Activated CD8-positive, alpha-beta T cell treated with anti-CD3 and anti-CD28 coated beads, Interleukin-2, amount 10 ng/mL, durations not matched to agents 7 days and 5 days (primary cell): ENCODE results near the gene FBXL7. TPM values are rescaled to one million over a fixed set of nuclear protein-coding genes. Genes with fewer than 3 reads are reported as not detected.

Experiments
- ATAC-seq: fragments of 150-1000 bp; cut with Tn5 transposase; one replicate; pipeline ENCODE4 v1.10.0; 2021; ENCODE audit warnings: moderate library complexity
- CTCF ChIA-PET: fragments of 350-600 bp; sonication (Branson Sonifier 250); formaldehyde crosslinking; loops from one replicate; lab custom pipeline; 2021; ENCODE audit warnings: antibody characterized with exemption; lab: Charles Lee
- POLR2A ChIA-PET: fragments of 350-600 bp; sonication (Branson Sonifier 250); formaldehyde crosslinking; loops from one replicate; lab custom pipeline; 2021; ENCODE audit warnings: antibody characterized with exemption; lab: Charles Lee
- DNase-seq: peaks from one replicate; pipeline ENCODE4 v3.0.0-alpha.2; 2020
- H3K27ac Mint-ChIP-seq: one replicate; pipeline ENCODE4 v1.8.0; 2021; ENCODE audit warnings: mild to moderate bottlenecking, mixed read lengths
- H3K27me3 Mint-ChIP-seq: one replicate; pipeline ENCODE4 v1.8.0; 2021; ENCODE audit warnings: low read depth, mixed read lengths
- H3K36me3 Mint-ChIP-seq: one replicate; pipeline ENCODE4 v1.8.0; 2021; ENCODE audit warnings: low read depth, mixed read lengths
- H3K4me1 Mint-ChIP-seq: one replicate; pipeline ENCODE4 v1.8.0; 2021; ENCODE audit warnings: low read depth, mixed read lengths
- H3K4me3 Mint-ChIP-seq: one replicate; pipeline ENCODE4 v1.8.0; 2021; ENCODE audit warnings: mild to moderate bottlenecking, mixed read lengths
- H3K9me3 Mint-ChIP-seq: one replicate; pipeline ENCODE4 v1.8.0; 2022; ENCODE audit warnings: mixed read lengths; ENCODE audit not compliant: insufficient read depth
- total RNA-seq, 2 experiments: library from RNA; stranded (reverse); gene quantifications; one replicate each; pipeline ENCODE4 v1.2.3, GENCODE V29; 2021

The FBXL7 gene
- total RNA-seq, 2 experiments from 2014 or later = not detected

- no peaks in the 10 kb centered on the region for H3K27me3 Mint-ChIP-seq
- ChIA-PET CTCF (no interaction called here), POLR2A (no interaction called here)
- no peak overlapping the region for H3K27ac Mint-ChIP-seq
- H3K4me1 Mint-ChIP-seq = no peaks in the 10 kb centered on the region
- H3K36me3 Mint-ChIP-seq = no peaks in the 10 kb centered on the region
- ATAC-seq = no peak
- DNase-seq = no peak
- no peaks in the 10 kb centered on the region for H3K9me3 Mint-ChIP-seq
- no peak overlapping the region for H3K4me3 Mint-ChIP-seq
These were observed 26.4 kb downstream of the FBXL7 start for GRCh38 chr5:15526413-15526812.

GRCh38 chr5:15528476-15528875 lies 28.5 kb downstream of the FBXL7 start:
- Mint-ChIP-seq H3K4me1 (no peaks in the 10 kb centered on the region), H3K27ac (no peak overlapping the region), H3K36me3 (no peaks in the 10 kb centered on the region), H3K27me3 (no peaks in the 10 kb centered on the region), H3K9me3 (no peaks in the 10 kb centered on the region), H3K4me3 (no peak overlapping the region)
- ATAC-seq (no peak), DNase-seq (no peak)
- ChIA-PET POLR2A (no interaction called here), CTCF (no interaction called here)

- no peak for ATAC-seq
- CTCF ChIA-PET = no interaction called here
These were observed 29.0 kb downstream of the FBXL7 start for GRCh38 chr5:15529013-15529412.

GRCh38 chr5:15529821-15530220 lies 29.8 kb downstream of the FBXL7 start:
- ATAC-seq (no peak), DNase-seq (no peak)
- Mint-ChIP-seq H3K9me3 (no peaks in the 10 kb centered on the region), H3K27me3 (no peaks in the 10 kb centered on the region), H3K4me1 (no peaks in the 10 kb centered on the region), H3K36me3 (no peaks in the 10 kb centered on the region), H3K4me3 (no peak overlapping the region), H3K27ac (no peak overlapping the region)
- ChIA-PET CTCF (no interaction called here), POLR2A (no interaction called here)

More at GRCh38 chr5:15529013-15529412, 29.0 kb downstream of the FBXL7 start:
- Mint-ChIP-seq H3K27ac (no peak overlapping the region), H3K36me3 (no peaks in the 10 kb centered on the region), H3K9me3 (no peaks in the 10 kb centered on the region), H3K4me1 (no peaks in the 10 kb centered on the region), H3K27me3 (no peaks in the 10 kb centered on the region), H3K4me3 (no peak overlapping the region)
- POLR2A ChIA-PET = no interaction called here
- no peak for DNase-seq

GRCh38 chr5:15533129-15533893 lies 33.3 kb downstream of the FBXL7 start:
- DNase-seq = no peak
- Mint-ChIP-seq H3K27me3 (no peaks in the 10 kb centered on the region), H3K36me3 (no peaks in the 10 kb centered on the region), H3K4me1 (no peaks in the 10 kb centered on the region), H3K27ac (no peak overlapping the region), H3K4me3 (no peak overlapping the region), H3K9me3 (no peaks in the 10 kb centered on the region)
- POLR2A ChIA-PET = interaction anchor here (0.7 kb wide), 1 partner anchor 484 kb away, joined by 4 read pairs; no protein-coding TSS in a partner anchor
- CTCF ChIA-PET = no interaction called here
- no peak for ATAC-seq

- ATAC-seq = no peak
- ChIA-PET CTCF (no interaction called here), POLR2A (no interaction called here)
These were observed 36.0 kb downstream of the FBXL7 start for GRCh38 chr5:15535938-15536337.

GRCh38 chr5:15538516-15538915 lies 38.5 kb downstream of the FBXL7 start:
- POLR2A ChIA-PET = no interaction called here

More at GRCh38 chr5:15535938-15536337, 36.0 kb downstream of the FBXL7 start:
- no peaks in the 10 kb centered on the region for H3K36me3 Mint-ChIP-seq
- no peak for DNase-seq
- no peaks in the 10 kb centered on the region for H3K27me3 Mint-ChIP-seq
- no peaks in the 10 kb centered on the region for H3K9me3 Mint-ChIP-seq
- no peak overlapping the region for H3K4me3 Mint-ChIP-seq
- no peak overlapping the region for H3K27ac Mint-ChIP-seq
- H3K4me1 Mint-ChIP-seq = no peaks in the 10 kb centered on the region

GRCh38 chr5:15539951-15540350 lies 40.0 kb downstream of the FBXL7 start:
- Mint-ChIP-seq H3K4me1 (no peaks in the 10 kb centered on the region), H3K9me3 (no peaks in the 10 kb centered on the region), H3K27ac (no peak overlapping the region), H3K27me3 (no peaks in the 10 kb centered on the region), H3K4me3 (no peak overlapping the region), H3K36me3 (no peaks in the 10 kb centered on the region)
- POLR2A ChIA-PET = no interaction called here
- ATAC-seq (no peak), DNase-seq (no peak)
- CTCF ChIA-PET = no interaction called here

More at GRCh38 chr5:15538516-15538915, 38.5 kb downstream of the FBXL7 start:
- ATAC-seq (no peak), DNase-seq (no peak)
- Mint-ChIP-seq H3K4me3 (no peak overlapping the region), H3K36me3 (no peaks in the 10 kb centered on the region), H3K9me3 (no peaks in the 10 kb centered on the region), H3K4me1 (no peaks in the 10 kb centered on the region), H3K27ac (no peak overlapping the region), H3K27me3 (no peaks in the 10 kb centered on the region)
- CTCF ChIA-PET = interaction anchor here (1.5 kb wide), 1 partner anchor 623 kb away, joined by 3 read pairs; no protein-coding TSS in a partner anchor

GRCh38 chr5:15544039-15544438 lies 44.1 kb downstream of the FBXL7 start:
- CTCF ChIA-PET = no interaction called here

GRCh38 chr5:15545082-15545481 lies 45.1 kb downstream of the FBXL7 start:
- CTCF ChIA-PET = no interaction called here
- ATAC-seq = no peak
- DNase-seq = no peak
- Mint-ChIP-seq H3K36me3 (no peaks in the 10 kb centered on the region), H3K9me3 (no peaks in the 10 kb centered on the region), H3K27ac (no peak overlapping the region), H3K27me3 (no peaks in the 10 kb centered on the region), H3K4me3 (no peak overlapping the region), H3K4me1 (no peaks in the 10 kb centered on the region)
- POLR2A ChIA-PET = no interaction called here

More at GRCh38 chr5:15544039-15544438, 44.1 kb downstream of the FBXL7 start:
- Mint-ChIP-seq H3K9me3 (no peaks in the 10 kb centered on the region), H3K4me1 (no peaks in the 10 kb centered on the region), H3K27ac (no peak overlapping the region), H3K36me3 (no peaks in the 10 kb centered on the region), H3K4me3 (no peak overlapping the region), H3K27me3 (no peaks in the 10 kb centered on the region)
- POLR2A ChIA-PET = no interaction called here
- DNase-seq (no peak), ATAC-seq (no peak)

GRCh38 chr5:15547261-15547839 lies 47.4 kb downstream of the FBXL7 start:
- CTCF ChIA-PET = no interaction called here
- POLR2A ChIA-PET = no interaction called here
- ATAC-seq = no peak
- H3K4me3 Mint-ChIP-seq = no peak overlapping the region
- no peaks in the 10 kb centered on the region for H3K4me1 Mint-ChIP-seq
- H3K27ac Mint-ChIP-seq = no peak overlapping the region
- DNase-seq = no peak
- no peaks in the 10 kb centered on the region for H3K27me3 Mint-ChIP-seq
- peaks cover 3% of the 10 kb centered on the region for H3K9me3 Mint-ChIP-seq
- no peaks in the 10 kb centered on the region for H3K36me3 Mint-ChIP-seq

- POLR2A ChIA-PET = no interaction called here
- no peaks in the 10 kb centered on the region for H3K36me3 Mint-ChIP-seq
- DNase-seq = no peak
- H3K4me3 Mint-ChIP-seq = no peak overlapping the region
- CTCF ChIA-PET = no interaction called here
- no peaks in the 10 kb centered on the region for H3K27me3 Mint-ChIP-seq
- no peak overlapping the region for H3K27ac Mint-ChIP-seq
- H3K4me1 Mint-ChIP-seq = no peaks in the 10 kb centered on the region
- H3K9me3 Mint-ChIP-seq = peaks cover 8% of the 10 kb centered on the region
- no peak for ATAC-seq
These were observed 50.0 kb downstream of the FBXL7 start for GRCh38 chr5:15549961-15550360.
